Measurements from ENCODE around the gene GRID1. TPM values are rescaled to one million over a fixed set of nuclear protein-coding genes. Genes with fewer than 3 reads are reported as not detected.

Gene GRID1
- total RNA-seq, 1 experiment from 2014 or later: 0.31 TPM

GRCh38 chr10:86227501-86228258 lies 138.9 kb downstream of the GRID1 start:
- H3K27me3 ChIP-seq (ENCODE audit: control insufficient read depth, insufficient read depth, low read length): no peaks in the 10 kb centered on the region
- H3K4me3 ChIP-seq (ENCODE audit: insufficient read depth, low read depth, low read length): no peak overlapping the region
- no peak for DNase-seq
- no peaks in the 10 kb centered on the region for H3K36me3 ChIP-seq (replicated peaks; ENCODE audit: control insufficient read depth, insufficient read depth, low read length)

GRCh38 chr10:86226781-86227201 lies 139.8 kb downstream of the GRID1 start:
- DNase-seq: no peak
- H3K27me3 ChIP-seq (ENCODE audit: control insufficient read depth, insufficient read depth, low read length): no peaks in the 10 kb centered on the region

GRCh38 chr10:86226016-86226415 lies 140.6 kb downstream of the GRID1 start:
- H3K4me3 ChIP-seq (ENCODE audit: insufficient read depth, low read depth, low read length): no peak overlapping the region
- DNase-seq: no peak
- H3K36me3 ChIP-seq (replicated peaks; ENCODE audit: control insufficient read depth, insufficient read depth, low read length): no peaks in the 10 kb centered on the region
- no peaks in the 10 kb centered on the region for H3K27me3 ChIP-seq (ENCODE audit: control insufficient read depth, insufficient read depth, low read length)

More at GRCh38 chr10:86226781-86227201, 139.8 kb downstream of the GRID1 start:
- Histone ChIP-seq H3K4me3 (ENCODE audit: insufficient read depth, low read depth, low read length) (no peak overlapping the region), H3K36me3 (replicated peaks; ENCODE audit: control insufficient read depth, insufficient read depth, low read length) (no peaks in the 10 kb centered on the region)

- no peaks in the 10 kb centered on the region for H3K27me3 ChIP-seq (ENCODE audit: control insufficient read depth, insufficient read depth, low read length)
Observed at GRCh38 chr10:86225103-86225782, 141.4 kb downstream of the GRID1 start.

GRCh38 chr10:86224354-86225102 lies 142.1 kb downstream of the GRID1 start:
- no peaks in the 10 kb centered on the region for H3K36me3 ChIP-seq (replicated peaks; ENCODE audit: control insufficient read depth, insufficient read depth, low read length)
- no peaks in the 10 kb centered on the region for H3K27me3 ChIP-seq (ENCODE audit: control insufficient read depth, insufficient read depth, low read length)
- H3K4me3 ChIP-seq (ENCODE audit: insufficient read depth, low read depth, low read length): no peak overlapping the region
- no peak for DNase-seq

More at GRCh38 chr10:86225103-86225782, 141.4 kb downstream of the GRID1 start:
- no peak for DNase-seq
- no peaks in the 10 kb centered on the region for H3K36me3 ChIP-seq (replicated peaks; ENCODE audit: control insufficient read depth, insufficient read depth, low read length)
- H3K4me3 ChIP-seq (ENCODE audit: insufficient read depth, low read depth, low read length): no peak overlapping the region

- H3K27me3 ChIP-seq (ENCODE audit: control insufficient read depth, insufficient read depth, low read length): no peaks in the 10 kb centered on the region
- no peaks in the 10 kb centered on the region for H3K36me3 ChIP-seq (replicated peaks; ENCODE audit: control insufficient read depth, insufficient read depth, low read length)
- DNase-seq: no peak
- no peak overlapping the region for H3K4me3 ChIP-seq (ENCODE audit: insufficient read depth, low read depth, low read length)
Observed at GRCh38 chr10:86223256-86223655, 143.3 kb downstream of the GRID1 start.

- H3K36me3 ChIP-seq (replicated peaks; ENCODE audit: control insufficient read depth, insufficient read depth, low read length): no peaks in the 10 kb centered on the region
- no peak for DNase-seq
- H3K4me3 ChIP-seq (ENCODE audit: insufficient read depth, low read depth, low read length): no peak overlapping the region
- no peaks in the 10 kb centered on the region for H3K27me3 ChIP-seq (ENCODE audit: control insufficient read depth, insufficient read depth, low read length)
Observed at GRCh38 chr10:86222687-86223086, 143.9 kb downstream of the GRID1 start.

GRCh38 chr10:86222336-86222650 lies 144.3 kb downstream of the GRID1 start:
- Histone ChIP-seq H3K27me3 (ENCODE audit: control insufficient read depth, insufficient read depth, low read length) (no peaks in the 10 kb centered on the region), H3K4me3 (ENCODE audit: insufficient read depth, low read depth, low read length) (no peak overlapping the region), H3K36me3 (replicated peaks; ENCODE audit: control insufficient read depth, insufficient read depth, low read length) (no peaks in the 10 kb centered on the region)
- DNase-seq: no peak

GRCh38 chr10:86221442-86222335 lies 144.9 kb downstream of the GRID1 start:
- no peak for DNase-seq
- H3K27me3 ChIP-seq (ENCODE audit: control insufficient read depth, insufficient read depth, low read length): no peaks in the 10 kb centered on the region
- no peaks in the 10 kb centered on the region for H3K36me3 ChIP-seq (replicated peaks; ENCODE audit: control insufficient read depth, insufficient read depth, low read length)

GRCh38 chr10:86220626-86221025 lies 146.0 kb downstream of the GRID1 start:
- H3K36me3 ChIP-seq (replicated peaks; ENCODE audit: control insufficient read depth, insufficient read depth, low read length): no peaks in the 10 kb centered on the region
- H3K4me3 ChIP-seq (ENCODE audit: insufficient read depth, low read depth, low read length): no peak overlapping the region
- H3K27me3 ChIP-seq (ENCODE audit: control insufficient read depth, insufficient read depth, low read length): no peaks in the 10 kb centered on the region
- DNase-seq: no peak

More at GRCh38 chr10:86221442-86222335, 144.9 kb downstream of the GRID1 start:
- no peak overlapping the region for H3K4me3 ChIP-seq (ENCODE audit: insufficient read depth, low read depth, low read length)

GRCh38 chr10:86219271-86219670 lies 147.3 kb downstream of the GRID1 start:
- H3K36me3 ChIP-seq (replicated peaks; ENCODE audit: control insufficient read depth, insufficient read depth, low read length): no peaks in the 10 kb centered on the region
- H3K4me3 ChIP-seq (ENCODE audit: insufficient read depth, low read depth, low read length): no peak overlapping the region
- no peaks in the 10 kb centered on the region for H3K27me3 ChIP-seq (ENCODE audit: control insufficient read depth, insufficient read depth, low read length)
- no peak for DNase-seq

- DNase-seq: no peak
- Histone ChIP-seq H3K27me3 (ENCODE audit: control insufficient read depth, insufficient read depth, low read length) (no peaks in the 10 kb centered on the region), H3K36me3 (replicated peaks; ENCODE audit: control insufficient read depth, insufficient read depth, low read length) (no peaks in the 10 kb centered on the region), H3K4me3 (ENCODE audit: insufficient read depth, low read depth, low read length) (no peak overlapping the region)
Observed at GRCh38 chr10:86218842-86219241, 147.8 kb downstream of the GRID1 start.

- no peak overlapping the region for H3K4me3 ChIP-seq (ENCODE audit: insufficient read depth, low read depth, low read length)
- H3K27me3 ChIP-seq (ENCODE audit: control insufficient read depth, insufficient read depth, low read length): no peaks in the 10 kb centered on the region
- H3K36me3 ChIP-seq (replicated peaks; ENCODE audit: control insufficient read depth, insufficient read depth, low read length): no peaks in the 10 kb centered on the region
- no peak for DNase-seq
Observed at GRCh38 chr10:86218160-86218559, 148.4 kb downstream of the GRID1 start.
